Bronchial epithelial cell (primary cell): ENCODE results near the gene CFAP221. TPM values are rescaled to one million over a fixed set of nuclear protein-coding genes. Genes with fewer than 3 reads are reported as not detected.

Experiments used
- DNase-seq: peaks from one replicate; pipeline ENCODE4 v3.0.0-alpha.2; 2010; ENCODE audit warnings: low read depth
- FAIRE-seq: peaks from 2 replicates; lab custom pipeline; 2011; peaks lifted over from hg19 to GRCh38; lab: Jason Lieb, UNC
- H3K27me3 ChIP-seq: 2 replicates; pipeline ENCODE4 v1.5.1; 2011; ENCODE audit warnings: low read length; ENCODE audit not compliant: control insufficient read depth, insufficient read depth
- H3K36me3 ChIP-seq: 2 replicates; pipeline ENCODE4 v1.5.1; 2011; ENCODE audit warnings: low read length; ENCODE audit not compliant: control insufficient read depth, insufficient read depth
- H3K4me3 ChIP-seq: 2 replicates; pipeline ENCODE4 v1.5.1; 2011; ENCODE audit warnings: mild to moderate bottlenecking, low read depth, low read length, control low read depth
- total RNA-seq: library from RNA; depleted of rRNA; stranded (reverse); fragments of >200 nt; gene quantifications from 2 replicates; pipeline ENCODE4 v1.2.1, GENCODE V29; 2014
- TF ChIP-seq, protein P1 (sequence below): IDR thresholded peaks from 2 replicates; pipeline ENCODE4 v1.5.1; 2011; ENCODE audit warnings: mild to moderate bottlenecking, moderate library complexity, low read length, control low read depth, inconsistent platforms; ENCODE audit not compliant: insufficient read depth, severe bottlenecking

CFAP221 gene
- total RNA-seq, 1 donor from 2014 or later = 0.26 TPM

DNA sequence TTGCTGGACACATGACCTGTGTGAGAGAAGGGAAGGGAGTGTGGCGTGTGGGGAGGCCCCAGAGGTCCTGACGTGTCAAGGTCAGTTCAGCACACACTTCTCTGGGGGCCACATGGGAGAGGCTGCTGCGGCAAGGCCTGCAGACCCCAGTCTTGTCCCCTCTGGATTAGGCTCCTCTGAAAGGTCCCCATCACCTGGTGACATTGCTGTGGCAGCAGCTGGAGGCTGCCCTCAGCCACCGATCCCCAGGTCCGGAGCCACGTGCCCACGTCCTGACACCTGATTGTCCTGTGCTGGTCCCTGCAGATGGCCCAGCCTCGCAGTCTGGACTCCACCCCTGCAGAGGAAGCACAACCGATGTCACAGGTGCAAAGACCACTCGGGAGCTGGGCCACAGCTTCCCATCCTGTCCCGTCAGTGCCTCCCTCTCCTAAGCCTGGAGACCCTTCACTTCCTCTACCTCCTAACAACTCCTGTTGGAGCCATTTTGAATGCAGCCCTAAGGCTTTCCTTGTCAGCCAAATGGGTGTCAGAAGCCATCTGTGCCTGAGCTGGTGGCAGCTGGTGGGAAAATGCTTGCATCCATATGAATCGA, 147.5 kb downstream of the CFAP221 start:
- H3K36me3 ChIP-seq = no peaks in the 10 kb centered on the region
- H3K4me3 ChIP-seq = no peak overlapping the region
- FAIRE-seq (peak; percentile 43), DNase-seq (no peak)
- no peaks in the 10 kb centered on the region for H3K27me3 ChIP-seq
- TF ChIP-seq, protein P1, sequence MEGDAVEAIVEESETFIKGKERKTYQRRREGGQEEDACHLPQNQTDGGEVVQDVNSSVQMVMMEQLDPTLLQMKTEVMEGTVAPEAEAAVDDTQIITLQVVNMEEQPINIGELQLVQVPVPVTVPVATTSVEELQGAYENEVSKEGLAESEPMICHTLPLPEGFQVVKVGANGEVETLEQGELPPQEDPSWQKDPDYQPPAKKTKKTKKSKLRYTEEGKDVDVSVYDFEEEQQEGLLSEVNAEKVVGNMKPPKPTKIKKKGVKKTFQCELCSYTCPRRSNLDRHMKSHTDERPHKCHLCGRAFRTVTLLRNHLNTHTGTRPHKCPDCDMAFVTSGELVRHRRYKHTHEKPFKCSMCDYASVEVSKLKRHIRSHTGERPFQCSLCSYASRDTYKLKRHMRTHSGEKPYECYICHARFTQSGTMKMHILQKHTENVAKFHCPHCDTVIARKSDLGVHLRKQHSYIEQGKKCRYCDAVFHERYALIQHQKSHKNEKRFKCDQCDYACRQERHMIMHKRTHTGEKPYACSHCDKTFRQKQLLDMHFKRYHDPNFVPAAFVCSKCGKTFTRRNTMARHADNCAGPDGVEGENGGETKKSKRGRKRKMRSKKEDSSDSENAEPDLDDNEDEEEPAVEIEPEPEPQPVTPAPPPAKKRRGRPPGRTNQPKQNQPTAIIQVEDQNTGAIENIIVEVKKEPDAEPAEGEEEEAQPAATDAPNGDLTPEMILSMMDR = no peak

DNA sequence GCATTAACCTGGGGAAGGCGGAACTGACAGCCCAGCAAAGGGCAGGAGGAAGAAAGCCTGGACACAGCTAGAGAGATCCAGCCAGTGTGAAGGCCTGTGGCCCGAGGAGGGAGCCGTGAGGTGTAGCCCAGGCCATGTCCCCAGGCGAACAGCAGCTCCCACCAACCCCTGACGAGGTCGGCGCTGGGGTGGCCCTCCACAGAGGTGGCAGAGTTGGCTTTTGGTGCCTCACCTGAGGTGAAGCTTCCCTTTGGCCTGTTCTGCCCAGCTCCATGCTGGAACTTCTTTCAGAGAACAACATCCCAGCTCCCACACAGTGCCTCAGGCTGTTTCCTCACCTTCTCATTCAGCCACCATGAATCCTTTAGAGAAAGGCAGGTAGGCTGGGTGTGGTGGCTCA, 148.1 kb downstream of the CFAP221 start:
- TF ChIP-seq, protein P1 = no peak
- no peak overlapping the region for H3K4me3 ChIP-seq
- no peak for FAIRE-seq

DNA sequence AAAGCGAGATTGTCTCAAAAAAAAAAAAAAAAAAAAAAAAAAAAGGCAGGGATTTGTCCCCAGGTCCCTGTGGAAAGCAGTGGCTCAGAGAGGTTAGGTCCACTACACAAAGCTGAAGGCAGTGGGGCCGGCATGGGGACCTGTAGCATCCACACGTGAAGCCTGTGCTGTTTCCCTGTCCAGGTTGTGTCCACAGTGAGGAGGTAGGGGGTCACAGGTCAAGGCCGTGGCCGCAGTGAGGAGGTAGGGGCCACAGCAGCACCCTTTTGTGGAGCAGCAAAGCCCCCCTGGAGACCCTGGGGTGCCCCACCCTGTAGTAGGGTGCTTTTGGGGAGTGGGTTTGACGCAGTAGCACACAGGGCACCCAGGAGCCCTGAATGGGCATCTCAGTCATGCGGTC, 148.7 kb downstream of the CFAP221 start:
- Histone ChIP-seq H3K36me3 (no peaks in the 10 kb centered on the region), H3K27me3 (no peaks in the 10 kb centered on the region), H3K4me3 (no peak overlapping the region)
- TF ChIP-seq, protein P1 = no peak
- FAIRE-seq (no peak), DNase-seq (no peak)

More for the DNA sequence above, 148.1 kb downstream of the CFAP221 start:
- no peaks in the 10 kb centered on the region for H3K27me3 ChIP-seq
- no peak for DNase-seq
- no peaks in the 10 kb centered on the region for H3K36me3 ChIP-seq

DNA sequence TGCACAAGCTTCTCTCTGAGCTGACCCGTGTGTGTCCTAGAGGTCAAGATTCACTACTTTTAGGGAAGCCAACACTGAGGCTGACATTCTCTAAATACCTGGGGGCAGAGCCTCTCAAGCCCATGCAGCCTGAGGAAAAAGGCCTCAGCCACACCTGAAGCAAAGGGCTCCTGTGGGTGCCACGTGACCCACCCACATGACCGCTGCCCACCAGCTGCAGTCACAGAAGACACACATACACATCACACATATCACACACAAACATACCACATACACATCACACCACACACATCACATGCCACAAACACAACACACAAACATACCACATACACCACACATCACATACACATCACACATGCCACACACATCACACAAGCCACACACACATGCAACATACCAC, 149.3 kb downstream of the CFAP221 start:
- no peaks in the 10 kb centered on the region for H3K36me3 ChIP-seq
- TF ChIP-seq, protein P1 = no peak
- DNase-seq (no peak), FAIRE-seq (no peak)
- no peaks in the 10 kb centered on the region for H3K27me3 ChIP-seq
- no peak overlapping the region for H3K4me3 ChIP-seq

DNA sequence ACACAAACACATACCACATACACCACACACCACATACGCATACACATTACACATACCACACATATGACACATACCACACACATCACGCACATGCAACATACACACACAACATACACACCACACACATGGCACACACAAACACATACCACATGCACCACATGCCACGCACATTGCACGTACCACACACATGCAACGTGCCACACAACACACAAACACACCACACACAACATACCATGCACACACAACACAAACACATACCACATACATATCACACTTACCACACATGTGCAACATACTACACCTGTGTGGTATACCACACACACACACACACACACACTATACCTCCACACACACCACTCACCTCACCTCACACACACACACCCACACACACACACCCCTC, 149.7 kb downstream of the CFAP221 start:
- DNase-seq = no peak
- peak; percentile 98 for FAIRE-seq
- H3K4me3 ChIP-seq = no peak overlapping the region
- no peaks in the 10 kb centered on the region for H3K27me3 ChIP-seq
- TF ChIP-seq, protein P1 = no peak
- H3K36me3 ChIP-seq = no peaks in the 10 kb centered on the region

DNA sequence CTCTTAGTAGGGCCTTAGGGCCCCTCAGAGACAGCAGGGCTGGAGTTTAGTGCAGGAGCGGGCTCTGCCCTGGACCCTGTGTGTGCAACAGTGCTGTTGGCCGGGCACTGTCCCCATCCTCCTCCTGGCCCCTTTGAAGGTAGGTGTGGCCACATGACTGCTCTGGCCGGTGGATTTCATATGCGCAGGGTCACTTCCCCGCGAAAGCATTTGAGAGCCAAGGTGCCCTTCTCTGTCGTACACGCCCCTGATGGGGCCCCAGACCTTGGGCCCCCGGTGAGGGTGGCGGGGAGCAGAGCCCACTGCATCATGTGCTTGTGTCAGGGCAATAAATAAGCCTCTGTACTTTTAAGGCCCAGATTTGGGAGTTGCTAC, 150.2 kb downstream of the CFAP221 start:
- no peak for FAIRE-seq
- no peak for DNase-seq
- Histone ChIP-seq H3K4me3 (no peak overlapping the region), H3K36me3 (no peaks in the 10 kb centered on the region), H3K27me3 (no peaks in the 10 kb centered on the region)
- TF ChIP-seq, protein P1 = no peak
